HG03103 (cell line): ENCODE results near the gene GDF2.

Source experiments
- ATAC-seq: cut with Tn5 transposase; IDR thresholded peaks from one replicate; pipeline ENCODE4 v1.9.1; 2021; ENCODE audit warnings: low read depth; ENCODE audit not compliant: unreplicated experiment

The GDF2 gene

DNA sequence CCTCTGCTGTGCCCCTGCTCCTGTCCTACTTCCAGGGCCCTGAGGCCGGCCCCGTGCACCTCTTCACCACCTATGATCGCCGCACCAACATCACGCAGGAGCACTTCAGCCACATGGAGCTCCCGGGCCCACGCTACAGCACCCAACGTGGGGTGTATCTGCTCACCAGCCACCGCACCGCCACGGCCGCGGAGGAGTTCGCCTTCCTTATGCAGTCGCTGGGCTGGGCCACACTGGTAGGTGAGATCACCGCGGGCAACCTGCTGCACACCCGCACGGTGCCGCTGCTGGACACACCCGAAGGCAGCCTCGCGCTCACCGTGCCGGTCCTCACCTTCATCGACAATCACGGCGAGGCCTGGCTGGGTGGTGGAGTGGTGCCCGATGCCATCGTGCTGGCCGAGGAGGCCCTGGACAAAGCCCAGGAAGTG is 27.7 kb downstream of the GDF2 start:
- ATAC-seq, result no peak

DNA sequence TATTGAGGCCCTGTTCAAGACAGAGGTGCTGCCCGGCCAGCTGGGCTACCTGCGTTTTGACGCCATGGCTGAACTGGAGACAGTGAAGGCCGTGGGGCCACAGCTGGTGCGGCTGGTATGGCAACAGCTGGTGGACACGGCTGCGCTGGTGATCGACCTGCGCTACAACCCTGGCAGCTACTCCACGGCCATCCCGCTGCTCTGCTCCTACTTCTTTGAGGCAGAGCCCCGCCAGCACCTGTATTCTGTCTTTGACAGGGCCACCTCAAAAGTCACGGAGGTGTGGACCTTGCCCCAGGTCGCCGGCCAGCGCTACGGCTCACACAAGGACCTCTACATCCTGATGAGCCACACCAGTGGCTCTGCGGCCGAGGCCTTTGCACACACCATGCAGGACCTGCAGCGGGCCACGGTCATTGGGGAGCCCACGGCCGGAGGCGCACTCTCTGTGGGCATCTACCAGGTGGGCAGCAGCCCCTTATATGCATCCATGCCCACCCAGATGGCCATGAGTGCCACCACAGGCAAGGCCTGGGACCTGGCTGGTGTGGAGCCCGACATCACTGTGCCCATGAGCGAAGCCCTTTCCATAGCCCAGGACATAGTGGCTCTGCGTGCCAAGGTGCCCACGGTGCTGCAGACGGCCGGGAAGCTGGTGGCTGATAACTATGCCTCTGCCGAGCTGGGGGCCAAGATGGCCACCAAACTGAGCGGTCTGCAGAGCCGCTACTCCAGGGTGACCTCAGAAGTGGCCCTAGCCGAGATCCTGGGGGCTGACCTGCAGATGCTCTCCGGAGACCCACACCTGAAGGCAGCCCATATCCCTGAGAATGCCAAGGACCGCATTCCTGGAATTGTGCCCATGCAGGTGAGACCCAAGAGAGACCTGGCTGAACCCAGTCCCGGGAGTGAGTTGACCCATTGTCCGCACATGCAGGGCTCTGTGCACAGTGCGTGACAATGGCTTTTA is 28.7 kb downstream of the GDF2 start:
- ATAC-seq, result no peak

DNA sequence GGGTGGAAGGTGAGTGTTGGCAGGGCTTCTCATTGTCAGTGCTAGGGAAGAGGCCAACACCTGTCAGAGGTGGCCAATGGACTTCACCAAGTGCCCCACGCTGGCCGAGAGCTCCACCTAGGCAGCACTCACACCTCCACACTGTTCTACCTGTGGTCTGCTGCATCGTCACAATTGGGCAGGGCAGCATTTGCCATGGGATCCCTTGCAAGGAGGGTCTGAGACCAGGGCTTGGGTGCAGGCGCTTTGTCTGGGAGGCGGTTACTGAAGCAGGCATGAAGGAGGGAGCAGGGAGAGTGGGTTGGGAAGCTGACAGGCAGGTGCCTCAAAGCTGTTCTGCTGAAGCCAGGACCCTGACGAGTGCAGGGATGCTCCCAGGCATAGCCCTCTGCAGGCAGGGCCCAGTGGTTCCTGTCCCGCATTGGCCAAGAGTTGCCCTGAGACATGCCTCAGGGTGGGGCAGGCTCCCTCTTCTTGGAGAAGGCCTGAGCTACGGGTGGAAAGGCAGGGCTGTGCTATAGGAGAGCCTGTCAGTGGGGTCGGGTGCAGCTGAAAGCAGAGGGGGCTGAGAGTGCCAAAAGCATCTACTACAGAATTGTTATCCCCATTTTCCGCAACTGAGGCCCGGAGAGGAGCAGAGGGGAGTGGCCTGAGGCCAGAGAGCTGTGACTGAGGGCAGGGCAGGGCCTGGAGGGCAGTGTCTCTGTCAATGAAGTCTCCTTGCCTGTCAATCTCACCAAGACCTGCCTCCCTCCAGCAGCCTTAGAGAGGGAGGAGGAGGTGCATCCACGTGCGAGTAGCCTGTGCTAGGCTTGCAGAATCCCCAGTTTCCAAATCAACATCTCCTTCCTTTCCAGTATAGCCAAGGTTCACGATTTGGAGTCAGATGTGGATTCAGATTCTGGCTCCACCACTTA is 29.9 kb downstream of the GDF2 start:
- ATAC-seq, result no peak

DNA sequence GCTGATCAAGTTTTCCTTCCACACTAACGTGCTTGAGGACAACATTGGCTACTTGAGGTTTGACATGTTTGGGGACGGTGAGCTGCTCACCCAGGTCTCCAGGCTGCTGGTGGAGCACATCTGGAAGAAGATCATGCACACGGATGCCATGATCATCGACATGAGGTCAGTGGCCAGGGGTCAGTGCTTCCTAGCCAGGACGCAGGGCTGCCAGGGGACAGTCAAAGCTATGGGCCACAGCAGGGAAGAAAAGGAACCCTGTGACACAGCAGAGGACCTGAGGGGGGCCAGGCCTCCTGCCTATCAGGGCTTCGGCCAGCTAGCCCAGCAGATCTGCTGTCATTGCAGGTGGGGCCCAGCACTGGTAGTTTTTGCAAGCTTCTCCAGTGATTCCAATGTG is 31.1 kb downstream of the GDF2 start:
- ATAC-seq, result no peak

DNA sequence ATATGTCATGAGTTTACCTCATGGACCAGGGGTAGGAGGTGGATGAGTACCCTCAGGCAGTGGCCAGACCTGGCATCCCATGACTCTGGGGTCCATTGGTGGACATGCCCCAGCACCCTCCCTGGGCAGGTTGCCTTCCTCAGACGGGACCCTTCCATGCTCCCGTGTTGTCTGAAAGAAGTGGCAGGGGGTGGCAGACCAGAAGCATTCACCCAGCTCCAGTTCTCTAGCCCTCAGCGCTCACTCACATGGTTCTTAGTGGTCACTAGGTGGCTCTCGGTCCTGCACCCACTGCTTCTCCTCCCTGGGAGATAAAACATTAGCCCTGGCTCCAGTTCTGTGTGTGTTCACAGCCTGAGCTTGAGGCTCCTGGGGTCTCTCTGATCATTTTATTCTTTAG is 31.9 kb downstream of the GDF2 start:
- no peak for ATAC-seq

DNA sequence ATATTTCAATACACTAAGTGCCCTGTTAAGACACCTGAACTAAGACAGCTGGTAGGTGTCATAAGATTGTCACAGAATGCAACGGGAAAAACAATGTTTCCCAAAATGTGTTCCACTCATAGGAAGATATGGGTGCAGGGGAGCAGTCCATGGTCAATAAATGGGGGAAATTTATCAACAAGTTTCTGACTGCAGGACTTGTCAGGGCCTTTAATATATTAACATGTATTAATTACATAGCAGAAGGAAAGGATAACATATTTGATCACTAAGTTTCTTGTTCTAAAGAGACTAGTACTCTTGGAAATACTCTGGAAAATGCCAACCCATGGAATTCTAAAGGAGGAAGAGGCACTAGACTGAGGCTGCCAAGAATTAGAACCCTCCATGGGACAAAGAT is 32.6 kb downstream of the GDF2 start:
- ATAC-seq, result no peak

DNA sequence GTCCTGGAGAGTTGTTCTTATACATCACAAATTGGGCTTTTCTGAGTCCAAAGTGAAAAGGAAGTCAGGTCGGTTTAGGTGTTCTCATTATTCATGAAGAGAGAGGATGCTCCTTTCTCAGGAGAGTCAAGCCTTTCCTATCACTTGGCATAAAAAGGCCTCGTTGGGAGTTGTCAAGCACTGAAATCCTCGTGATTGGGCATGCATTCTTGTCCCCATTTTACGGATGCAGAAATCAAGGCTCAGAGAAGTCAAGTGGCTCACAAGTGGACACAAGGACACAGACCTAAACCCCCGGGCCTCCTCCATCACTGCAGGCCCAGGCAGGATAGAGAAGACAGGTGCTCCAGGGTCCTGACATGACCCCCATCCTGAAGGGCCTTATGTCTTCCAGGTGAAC is 34.5 kb downstream of the GDF2 start:
- no peak for ATAC-seq

DNA sequence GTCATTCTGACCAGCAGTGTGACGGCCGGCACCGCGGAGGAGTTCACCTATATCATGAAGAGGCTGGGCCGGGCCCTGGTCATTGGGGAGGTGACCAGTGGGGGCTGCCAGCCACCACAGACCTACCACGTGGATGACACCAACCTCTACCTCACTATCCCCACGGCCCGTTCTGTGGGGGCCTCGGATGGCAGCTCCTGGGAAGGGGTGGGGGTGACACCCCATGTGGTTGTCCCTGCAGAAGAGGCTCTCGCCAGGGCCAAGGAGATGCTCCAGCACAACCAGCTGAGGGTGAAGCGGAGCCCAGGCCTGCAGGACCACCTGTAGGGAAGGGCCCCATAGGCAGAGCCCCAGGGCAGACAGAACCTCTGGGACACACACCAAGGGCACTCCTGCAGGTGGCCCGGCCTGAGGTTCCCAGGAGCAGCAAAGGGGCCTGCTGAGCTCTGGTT is 34.9 kb downstream of the GDF2 start:
- ATAC-seq, result no peak

DNA sequence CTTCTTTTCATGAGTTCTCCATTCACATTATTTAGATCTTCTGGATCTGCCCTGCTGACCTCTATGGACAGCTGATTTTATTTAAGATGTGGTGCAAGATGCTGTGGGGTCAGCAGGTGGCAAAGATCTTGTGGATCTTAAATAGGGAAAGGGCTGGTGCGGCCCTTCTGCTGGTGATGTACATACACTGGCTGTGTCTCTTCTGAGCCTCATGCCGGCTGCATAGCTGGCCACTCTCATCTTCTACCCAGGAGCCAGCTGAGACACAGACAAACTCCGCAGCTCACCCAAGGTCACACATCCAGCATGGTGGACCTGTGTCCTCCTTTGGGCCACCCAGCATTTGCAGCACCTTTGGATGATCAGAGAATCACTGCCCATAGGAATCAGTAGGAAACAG is 35.7 kb downstream of the GDF2 start:
- no peak for ATAC-seq

DNA sequence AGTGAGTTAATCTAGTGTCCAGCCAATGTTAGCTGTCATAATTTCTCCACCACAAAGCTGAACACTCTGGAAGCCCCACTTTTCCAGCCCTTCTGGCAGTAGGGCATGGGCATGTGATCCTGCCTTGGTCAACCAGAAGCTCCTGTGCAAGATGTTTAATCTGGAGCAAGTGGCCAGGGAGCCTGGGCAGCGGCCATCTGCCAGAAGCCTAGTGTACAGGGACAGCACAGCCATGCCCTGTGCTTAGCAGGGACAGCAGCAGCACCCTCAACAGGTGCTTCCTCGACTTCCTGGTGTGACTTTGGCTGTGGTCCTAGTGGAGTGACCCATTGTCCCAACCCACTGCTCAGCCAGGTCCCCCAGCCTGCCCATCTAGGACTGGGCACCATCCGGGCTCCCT is 36.2 kb downstream of the GDF2 start:
- ATAC-seq, result no peak

DNA sequence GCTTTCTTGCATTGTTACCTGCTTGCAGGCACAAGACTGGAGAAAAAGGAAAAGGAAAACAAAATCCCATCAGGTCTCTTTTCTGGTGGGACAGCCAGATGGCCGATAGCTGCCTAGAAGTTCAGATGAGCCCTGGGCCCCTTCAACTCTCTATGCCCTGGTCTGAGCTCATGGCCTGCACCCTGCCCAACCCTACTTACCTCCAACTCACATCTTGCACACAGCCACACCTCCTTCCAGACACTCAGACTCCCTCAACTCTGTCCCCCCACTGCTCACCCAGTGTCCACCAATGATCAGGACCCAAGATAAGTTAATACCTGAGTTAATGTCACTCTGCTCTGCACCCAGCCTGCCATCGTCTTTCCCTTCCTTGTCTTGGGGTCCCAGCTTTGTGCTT is 36.8 kb downstream of the GDF2 start:
- ATAC-seq, result no peak

DNA sequence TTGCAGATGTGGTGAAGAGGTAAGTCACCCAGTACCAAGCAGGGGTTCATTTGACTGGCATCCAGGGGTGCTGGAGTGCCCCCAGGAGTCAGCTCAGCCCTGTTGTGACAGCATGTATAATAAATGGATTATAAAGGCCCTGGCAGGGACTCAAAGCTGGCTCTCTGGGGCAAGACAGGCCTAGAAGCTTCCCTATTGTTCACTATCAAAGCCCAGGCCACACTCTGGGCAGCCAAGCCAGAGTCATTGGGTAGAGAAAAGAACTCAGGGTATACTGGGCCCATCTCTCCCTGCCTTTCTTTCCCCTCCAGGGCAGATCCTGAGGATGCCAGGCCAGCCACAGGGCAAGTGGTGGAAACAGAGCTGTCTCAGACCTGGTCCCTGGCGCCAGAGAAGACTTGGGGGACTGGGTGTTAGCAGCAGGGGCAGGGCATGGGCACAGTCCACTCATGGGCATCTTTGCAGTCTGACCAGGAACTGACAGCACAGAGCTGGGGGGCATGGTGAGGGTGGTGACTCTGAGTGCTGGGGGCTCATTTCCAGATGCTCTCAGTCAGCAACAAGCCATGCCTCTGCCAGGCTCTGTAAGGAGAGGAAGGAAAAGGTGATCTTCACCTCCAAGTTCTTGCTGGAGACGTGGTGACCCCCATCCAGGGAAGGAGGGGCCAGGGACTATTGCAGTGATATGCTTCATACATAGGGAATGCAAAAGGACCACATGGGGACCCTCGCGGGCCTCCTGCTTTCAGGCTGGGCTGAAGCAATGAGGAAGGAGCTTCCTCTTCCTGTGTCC is 37.6 kb downstream of the GDF2 start:
- ATAC-seq, result no peak

DNA sequence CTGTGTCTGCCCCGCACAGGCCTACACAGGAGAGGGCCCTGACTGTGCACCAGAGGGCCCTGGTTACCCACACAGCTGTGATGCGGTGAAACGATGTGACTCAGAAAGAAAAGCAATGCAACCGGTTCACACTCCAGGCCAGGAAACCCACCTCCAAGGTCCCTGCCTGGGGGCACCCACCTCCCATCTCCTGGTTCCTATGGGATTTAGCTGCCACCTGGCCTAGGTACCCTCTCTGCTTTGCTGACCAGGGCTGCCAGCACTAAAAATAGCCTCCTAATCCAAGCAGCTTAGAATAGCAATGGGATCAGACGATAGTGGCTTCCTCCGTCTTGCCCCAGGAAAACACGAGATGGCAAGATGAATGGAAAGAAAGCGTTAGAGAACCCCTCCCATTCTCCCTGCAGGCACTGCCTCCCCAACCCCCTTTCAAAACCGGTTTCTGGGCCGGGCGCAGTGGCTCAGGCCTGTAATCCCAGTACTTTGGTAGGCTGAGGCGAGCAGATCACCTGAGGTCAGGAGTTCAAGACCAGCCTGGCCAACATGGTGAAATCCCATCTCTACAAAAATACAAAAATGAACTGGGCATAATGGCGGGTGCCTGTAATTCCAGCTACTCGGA is 38.3 kb downstream of the GDF2 start:
- ATAC-seq, result no peak

DNA sequence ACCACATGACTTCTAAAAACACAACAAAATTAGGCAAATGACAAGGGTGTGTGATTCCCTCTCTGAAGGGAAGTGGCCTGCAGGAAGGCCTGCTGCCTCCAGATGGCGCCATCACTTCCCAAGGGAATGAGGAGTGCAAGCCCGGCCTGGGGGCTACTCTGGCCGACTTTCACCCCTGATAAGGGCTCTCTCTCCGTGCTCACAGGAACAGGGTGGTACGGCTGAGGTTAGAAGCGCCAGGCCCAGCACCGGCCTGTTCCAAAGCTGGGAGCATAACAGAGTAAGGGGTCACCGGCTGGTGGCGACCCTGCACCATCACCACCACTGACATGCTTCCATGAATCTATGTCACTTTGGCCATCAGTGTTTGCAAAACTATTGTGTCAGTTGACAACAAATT is 39.0 kb downstream of the GDF2 start:
- ATAC-seq, result no peak

DNA sequence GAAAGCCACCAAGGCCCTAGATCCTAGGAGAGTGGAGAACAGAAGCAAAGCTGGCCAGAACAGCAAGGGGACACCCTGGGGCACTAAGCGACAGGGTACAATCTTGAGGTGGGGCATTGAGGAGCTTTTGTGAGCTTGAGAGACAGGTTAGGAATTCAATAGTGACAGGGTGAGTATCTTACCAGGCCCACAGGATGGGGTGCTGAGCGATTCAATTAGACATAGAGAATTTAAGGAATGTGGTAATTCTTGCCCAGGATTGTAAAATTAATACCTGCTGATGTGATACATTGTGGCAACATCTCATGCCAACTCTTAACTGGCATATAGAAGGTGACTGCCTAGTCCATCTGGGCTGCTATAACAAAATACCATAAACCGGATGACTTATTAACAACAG is 39.9 kb downstream of the GDF2 start:
- no peak for ATAC-seq

DNA sequence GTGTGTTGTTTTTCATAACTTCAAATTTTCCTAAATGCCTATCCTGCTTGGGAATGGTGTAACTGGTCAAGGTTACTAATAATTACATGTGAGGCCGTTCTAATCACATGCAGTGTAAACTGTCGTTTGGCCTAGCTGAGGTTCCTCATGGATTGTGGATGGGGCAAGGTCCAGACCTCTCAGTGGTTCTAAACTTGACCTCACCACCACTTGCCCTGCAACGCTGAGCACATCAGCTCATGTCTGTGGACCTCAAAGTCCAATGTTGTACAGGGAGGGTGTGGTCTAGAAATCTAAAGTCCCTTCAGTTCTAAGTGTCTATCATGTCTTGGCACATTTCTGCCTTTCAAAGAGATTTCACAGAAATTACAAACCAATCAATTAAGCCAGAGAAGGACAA is 41.5 kb downstream of the GDF2 start:
- ATAC-seq, result no peak

DNA sequence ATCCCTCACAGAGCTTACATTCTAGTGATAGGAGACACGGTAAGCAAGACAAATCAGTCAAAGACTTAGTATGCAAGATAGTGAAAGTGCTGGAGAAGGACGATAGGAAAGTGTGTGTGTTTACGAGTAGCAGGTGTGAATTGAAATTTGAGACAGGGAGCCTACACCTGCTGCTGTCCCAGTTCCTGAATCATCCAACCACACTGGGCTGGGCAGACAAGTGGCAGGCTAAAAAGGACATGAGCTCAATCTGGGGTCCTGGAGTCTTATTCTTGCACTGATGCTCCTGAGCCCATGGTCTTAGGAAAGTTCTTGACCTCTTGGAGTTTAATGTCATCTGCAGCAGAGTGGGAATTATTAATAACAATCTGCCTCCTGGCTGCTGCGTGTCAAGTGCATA is 42.1 kb downstream of the GDF2 start:
- ATAC-seq, result no peak

DNA sequence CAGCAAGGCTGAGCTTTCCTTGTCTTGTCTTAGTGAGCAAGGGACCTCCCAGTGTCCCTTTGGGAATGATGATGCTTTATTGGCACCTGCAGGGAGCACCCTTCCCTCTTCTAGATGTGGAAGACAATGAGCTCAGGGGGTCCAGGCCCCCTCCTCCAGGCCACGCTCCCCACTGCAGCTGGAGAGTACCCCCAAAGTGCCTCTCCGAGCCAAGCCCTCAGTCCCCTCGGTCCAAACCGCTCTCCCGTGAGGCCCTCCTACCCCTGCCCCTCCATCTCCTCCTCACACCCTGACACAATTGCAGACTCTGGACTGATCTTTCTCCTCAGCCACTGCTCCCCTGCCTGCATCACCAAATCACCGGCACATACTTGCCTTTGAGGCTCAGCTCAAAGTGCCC is 42.7 kb downstream of the GDF2 start:
- no peak for ATAC-seq

DNA sequence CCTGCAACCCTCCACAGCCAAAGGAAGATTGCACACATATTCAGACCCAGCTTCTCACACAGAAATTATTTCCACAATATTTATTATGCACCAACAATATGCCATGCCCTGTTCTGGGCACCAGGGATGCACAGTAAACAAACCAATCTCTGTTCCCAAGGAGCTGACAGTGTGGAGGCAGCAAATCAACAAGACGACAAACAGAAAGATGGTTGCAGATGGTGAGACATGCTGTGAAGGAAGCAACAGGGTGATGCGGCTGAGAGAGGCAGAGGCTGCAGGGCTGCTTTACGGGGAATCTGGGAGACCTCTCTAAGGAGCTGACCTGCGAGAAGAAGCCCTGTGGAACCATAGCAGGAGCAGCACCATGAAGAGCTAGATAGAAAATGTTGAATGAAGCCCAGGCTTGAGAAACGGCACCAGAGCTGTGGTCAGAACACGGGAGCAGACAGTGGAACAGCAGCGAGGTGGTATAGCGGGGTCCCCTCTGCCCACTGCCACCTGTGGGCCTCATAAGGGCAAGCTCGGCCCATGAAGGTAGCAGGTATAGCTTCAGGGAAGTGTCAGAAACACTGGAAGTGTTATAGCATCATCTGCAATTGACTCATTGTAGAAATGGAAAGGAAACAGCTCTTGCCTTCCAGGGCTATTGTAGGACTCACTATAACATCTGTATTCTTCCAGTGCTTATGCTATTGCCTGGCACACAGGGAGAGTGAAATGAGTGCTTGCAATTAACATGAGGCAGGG is 43.4 kb downstream of the GDF2 start:
- ATAC-seq, result no peak
